Measurements from ENCODE around the gene CACNA1S. TPM values are rescaled to one million over a fixed set of nuclear protein-coding genes. Genes with fewer than 3 reads are reported as not detected.

The CACNA1S gene
- total and polyA plus RNA-seq, 8 donors = under 0.01 TPM; not detected in 7

DNA sequence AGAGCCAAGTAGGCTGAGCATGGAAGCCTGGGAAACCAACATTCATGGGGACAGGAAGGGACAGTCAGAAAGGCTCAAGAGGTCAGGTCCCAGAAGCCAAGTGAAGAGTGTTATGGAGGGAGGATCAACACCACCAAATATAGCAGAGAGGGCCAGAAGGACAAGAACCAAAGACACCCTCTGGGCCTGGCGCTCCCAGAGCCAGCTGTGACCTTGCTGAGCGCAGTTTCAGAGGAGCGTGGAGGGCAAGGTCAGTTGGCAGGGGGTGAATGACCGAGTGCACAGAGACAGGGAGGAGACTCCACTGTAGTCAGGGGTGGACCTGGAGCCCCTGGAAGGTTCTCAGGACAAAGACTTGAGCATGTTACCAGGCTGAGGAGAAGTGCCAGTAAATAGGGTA lies 19.2 kb upstream of the CACNA1S start:
- no peaks in the 10 kb centered on the region for H3K27me3 ChIP-seq
- FAIRE-seq (no peak), DNase-seq (no peak), ATAC-seq (no peak)
- H3K27ac ChIP-seq = no peak overlapping the region
- intact Hi-C loops (cut with DNase I) = no loop called here
- 38% methylated on average over 4 of the region's 4 CpGs for WGBS, 2 donors
- peaks cover 2 to 3% (median 2%) of the 10 kb centered on the region in 3 donors for H3K4me1 ChIP-seq
- no peaks in the 10 kb centered on the region for H3K9me3 ChIP-seq
- no peak overlapping the region for H3K4me3 ChIP-seq
- H3K36me3 ChIP-seq = no peaks in the 10 kb centered on the region
- TF ChIP-seq, protein P1, sequence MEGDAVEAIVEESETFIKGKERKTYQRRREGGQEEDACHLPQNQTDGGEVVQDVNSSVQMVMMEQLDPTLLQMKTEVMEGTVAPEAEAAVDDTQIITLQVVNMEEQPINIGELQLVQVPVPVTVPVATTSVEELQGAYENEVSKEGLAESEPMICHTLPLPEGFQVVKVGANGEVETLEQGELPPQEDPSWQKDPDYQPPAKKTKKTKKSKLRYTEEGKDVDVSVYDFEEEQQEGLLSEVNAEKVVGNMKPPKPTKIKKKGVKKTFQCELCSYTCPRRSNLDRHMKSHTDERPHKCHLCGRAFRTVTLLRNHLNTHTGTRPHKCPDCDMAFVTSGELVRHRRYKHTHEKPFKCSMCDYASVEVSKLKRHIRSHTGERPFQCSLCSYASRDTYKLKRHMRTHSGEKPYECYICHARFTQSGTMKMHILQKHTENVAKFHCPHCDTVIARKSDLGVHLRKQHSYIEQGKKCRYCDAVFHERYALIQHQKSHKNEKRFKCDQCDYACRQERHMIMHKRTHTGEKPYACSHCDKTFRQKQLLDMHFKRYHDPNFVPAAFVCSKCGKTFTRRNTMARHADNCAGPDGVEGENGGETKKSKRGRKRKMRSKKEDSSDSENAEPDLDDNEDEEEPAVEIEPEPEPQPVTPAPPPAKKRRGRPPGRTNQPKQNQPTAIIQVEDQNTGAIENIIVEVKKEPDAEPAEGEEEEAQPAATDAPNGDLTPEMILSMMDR (IDR thresholded peaks at IDR 0.05) = no peak

DNA sequence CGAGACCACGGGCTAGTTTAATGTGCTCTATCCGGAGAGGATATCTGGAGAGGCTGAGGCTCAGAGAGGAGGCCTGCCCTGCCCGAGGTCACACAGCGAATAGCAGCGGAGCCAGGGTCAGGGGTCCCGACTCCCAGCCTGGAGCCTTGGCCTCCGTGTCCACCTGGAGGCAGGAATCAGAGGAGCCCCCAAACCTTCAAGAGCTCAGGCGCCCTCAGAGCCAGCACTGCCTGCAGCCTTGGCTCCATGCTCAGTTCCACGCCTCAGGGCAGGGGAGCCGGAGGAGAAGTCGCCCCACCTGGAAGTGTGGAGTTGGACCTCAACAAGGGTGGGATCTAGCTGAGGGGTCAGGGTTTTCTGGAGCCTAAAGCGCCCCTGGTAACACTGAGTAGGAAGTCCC lies 16.7 kb upstream of the CACNA1S start:
- H3K9me3 ChIP-seq = no peaks in the 10 kb centered on the region
- H3K27me3 ChIP-seq = no peaks in the 10 kb centered on the region
- peak overlapping the region in 1 of 4 donors; percentile 38 for H3K4me3 ChIP-seq
- H3K4me1 ChIP-seq = peaks cover 22 to 24% (median 24%) of the 10 kb centered on the region in 3 donors
- intact Hi-C loops (cut with DNase I) = no loop called here
- H3K36me3 ChIP-seq = no peaks in the 10 kb centered on the region
- ATAC-seq (no peak), DNase-seq (peak in 1 of 6 donors; percentile 56), FAIRE-seq (no peak)
- no peak overlapping the region for H3K27ac ChIP-seq
- WGBS, 2 donors = 82 to 90% methylated on average over 13 of the region's 13 CpGs
- TF ChIP-seq, protein P1 (IDR thresholded peaks at IDR 0.05) = no peak

GRCh38 chr1:201128476-201128875 lies 16.2 kb upstream of the CACNA1S start:
- H3K9me3 ChIP-seq = no peaks in the 10 kb centered on the region
- no peak for ATAC-seq
- DNase-seq = peak in 1 of 6 donors; percentile 7
- peak overlapping the region in 2 of 4 donors; percentile 76 to 79 for H3K27ac ChIP-seq
- no peaks in the 10 kb centered on the region for H3K36me3 ChIP-seq
- 54 to 61% methylated on average over 9 of the region's 9 CpGs for WGBS, 2 donors
- TF ChIP-seq, protein P1 (IDR thresholded peaks at IDR 0.05) = no peak
- no peak for FAIRE-seq
- H3K4me3 ChIP-seq = peak overlapping the region in 2 of 4 donors; percentile 38 to 39
- no peaks in the 10 kb centered on the region for H3K27me3 ChIP-seq
- peaks cover 22 to 29% (median 29%) of the 10 kb centered on the region in 3 donors for H3K4me1 ChIP-seq
- intact Hi-C loops (cut with DNase I) = no loop called here

DNA sequence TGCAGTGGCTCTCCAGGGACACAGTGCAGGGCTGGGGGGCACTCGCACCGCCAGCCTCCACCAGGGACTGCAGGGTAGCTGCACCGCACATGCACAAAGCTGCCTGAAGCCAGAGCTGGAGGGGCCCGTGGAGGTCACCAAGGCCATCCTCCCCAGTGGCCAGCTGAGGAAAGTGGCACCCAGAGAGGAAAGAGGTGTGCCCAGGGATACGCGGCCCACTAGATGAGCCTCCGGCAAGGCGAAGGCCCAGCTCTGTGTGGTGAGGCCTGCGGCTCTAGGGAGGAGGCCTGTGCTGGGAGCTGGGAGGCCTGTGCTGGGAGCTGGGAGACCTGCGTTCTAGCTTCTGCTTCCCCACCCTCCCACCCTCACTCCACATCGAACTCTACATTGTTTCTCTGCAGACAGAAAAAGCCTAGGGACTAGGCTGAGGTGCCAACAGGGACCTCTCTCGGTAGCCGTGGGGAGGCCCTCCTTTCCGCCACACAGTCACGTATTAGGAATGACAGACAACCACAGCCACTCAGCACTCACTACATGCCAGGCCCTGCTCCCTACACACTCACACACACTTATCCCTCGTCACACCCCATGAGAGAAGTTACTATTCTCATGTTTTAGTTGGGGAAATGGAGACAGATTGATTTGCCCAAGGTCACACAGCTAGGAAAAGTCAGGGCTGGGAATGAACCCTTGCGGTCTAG lies 15.7 kb upstream of the CACNA1S start:
- Histone ChIP-seq H3K4me3 (peak overlapping the region in 2 of 4 donors; percentile 38 to 39), H3K27ac (peak overlapping the region; percentile 7 to 79 (median 77)), H3K9me3 (no peaks in the 10 kb centered on the region), H3K36me3 (no peaks in the 10 kb centered on the region), H3K4me1 (peaks cover 22 to 29% (median 29%) of the 10 kb centered on the region in 3 donors), H3K27me3 (no peaks in the 10 kb centered on the region)
- peak in 2 of 6 donors; percentile 39 for DNase-seq
- peak in 1 of 4 donors; percentile 14 for ATAC-seq
- TF ChIP-seq, protein P1 (IDR thresholded peaks at IDR 0.05) = no peak
- intact Hi-C loops (cut with DNase I) = no loop called here
- FAIRE-seq = no peak
- 58 to 63% methylated on average over 17 of the region's 17 CpGs for WGBS, 2 donors

Measured in pancreas (tissue), 10 donors.